Glutamatergic neuron (in vitro differentiated cells): Measurements from ENCODE around the gene FBXO44. TPM values are rescaled to one million over a fixed set of nuclear protein-coding genes. Genes with fewer than 3 reads are reported as not detected.
A peak's percentile ranks its signal among the peaks of the same experiment; 100 is the strongest.

Experiments
- DNase-seq: peaks from one replicate; pipeline ENCODE4 v3.0.0; 2022
- H3K27ac Mint-ChIP-seq: one replicate; pipeline ENCODE4 v1.8.0; 2020; ENCODE audit warnings: mild to moderate bottlenecking, mixed read lengths, inconsistent platforms; ENCODE audit not compliant: unreplicated experiment
- H3K27me3 Mint-ChIP-seq: one replicate; pipeline ENCODE4 v1.8.0; 2020; ENCODE audit warnings: mild to moderate bottlenecking, moderate library complexity, mixed read lengths, inconsistent platforms; ENCODE audit not compliant: unreplicated experiment
- H3K36me3 Mint-ChIP-seq: one replicate; pipeline ENCODE4 v1.8.0; 2020; ENCODE audit warnings: mild to moderate bottlenecking, mixed read lengths, inconsistent platforms; ENCODE audit not compliant: unreplicated experiment
- H3K4me1 Mint-ChIP-seq: one replicate; pipeline ENCODE4 v1.8.0; 2020; ENCODE audit warnings: mild to moderate bottlenecking, low read depth, mixed read lengths, inconsistent platforms; ENCODE audit not compliant: unreplicated experiment
- H3K4me3 Mint-ChIP-seq: one replicate; pipeline ENCODE4 v1.8.0; 2020; ENCODE audit warnings: mild to moderate bottlenecking, mixed read lengths, inconsistent platforms; ENCODE audit not compliant: unreplicated experiment
- H3K9me3 Mint-ChIP-seq: one replicate; pipeline ENCODE4 v1.8.0; 2020; ENCODE audit warnings: mild to moderate bottlenecking, moderate library complexity, mixed read lengths, inconsistent platforms; ENCODE audit not compliant: unreplicated experiment
- total RNA-seq: library from RNA; stranded (reverse); fragmentation: NEBNext Ultra II Directional; extraction: Animal tissue kit (Norgen Biotek cat#: 25700); gene quantifications from one replicate; pipeline ENCODE4 v1.2.1, GENCODE V29; 2021; ENCODE audit not compliant: unreplicated experiment
- TF ChIP-seq, protein P1 (sequence below): fragments of 200-600 bp; sonication (generic); IDR thresholded peaks from one replicate; pipeline ENCODE4 v1.5.0; 2021; ENCODE audit not compliant: partially characterized antibody, unreplicated experiment

Gene FBXO44
- total RNA-seq, 1 donor from 2014 or later, result 51.7 TPM

DNA sequence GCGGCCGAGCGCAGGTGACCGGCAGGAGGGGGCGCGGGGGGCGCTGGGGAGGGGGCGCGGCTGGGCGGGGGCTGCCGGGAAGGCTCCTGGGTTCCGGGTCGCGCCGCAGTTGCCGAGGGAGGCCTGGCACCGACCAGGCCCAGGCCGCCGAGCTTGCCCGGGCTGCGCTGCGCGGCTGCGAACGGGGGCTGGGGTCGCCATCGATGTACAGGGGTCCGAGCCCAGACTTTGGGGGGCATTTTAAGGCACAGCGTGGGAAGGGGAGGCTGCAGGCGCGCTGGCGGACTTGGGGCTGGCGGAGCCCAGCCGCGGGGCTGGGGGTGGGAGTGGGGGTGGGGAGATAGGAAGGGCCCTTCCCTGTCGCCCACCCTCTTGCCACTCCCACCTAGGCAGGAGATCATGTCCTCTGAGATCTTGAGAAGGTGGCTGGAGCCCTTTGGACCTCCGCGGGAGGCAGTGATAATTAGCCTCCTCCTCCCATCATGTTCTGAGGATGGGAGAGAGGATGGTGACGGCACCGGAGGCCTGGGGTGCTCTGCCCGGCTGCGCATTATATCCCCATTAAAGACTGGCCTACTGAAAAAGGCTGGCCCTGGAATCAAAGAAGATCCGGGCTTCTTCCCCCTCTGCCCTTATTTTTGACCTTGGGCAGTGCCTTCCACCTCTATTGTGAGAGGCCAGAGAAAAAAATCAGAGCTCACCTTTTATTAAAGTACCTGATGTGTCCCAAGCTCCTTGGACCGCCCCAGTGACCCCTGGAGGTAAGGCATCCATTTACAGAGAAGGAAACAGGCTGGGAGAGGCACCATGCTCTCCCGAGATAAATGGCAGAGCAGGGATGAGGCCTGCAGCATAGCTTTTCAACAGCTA, 497 bp downstream of the FBXO44 start:
- TF ChIP-seq, protein P1, sequence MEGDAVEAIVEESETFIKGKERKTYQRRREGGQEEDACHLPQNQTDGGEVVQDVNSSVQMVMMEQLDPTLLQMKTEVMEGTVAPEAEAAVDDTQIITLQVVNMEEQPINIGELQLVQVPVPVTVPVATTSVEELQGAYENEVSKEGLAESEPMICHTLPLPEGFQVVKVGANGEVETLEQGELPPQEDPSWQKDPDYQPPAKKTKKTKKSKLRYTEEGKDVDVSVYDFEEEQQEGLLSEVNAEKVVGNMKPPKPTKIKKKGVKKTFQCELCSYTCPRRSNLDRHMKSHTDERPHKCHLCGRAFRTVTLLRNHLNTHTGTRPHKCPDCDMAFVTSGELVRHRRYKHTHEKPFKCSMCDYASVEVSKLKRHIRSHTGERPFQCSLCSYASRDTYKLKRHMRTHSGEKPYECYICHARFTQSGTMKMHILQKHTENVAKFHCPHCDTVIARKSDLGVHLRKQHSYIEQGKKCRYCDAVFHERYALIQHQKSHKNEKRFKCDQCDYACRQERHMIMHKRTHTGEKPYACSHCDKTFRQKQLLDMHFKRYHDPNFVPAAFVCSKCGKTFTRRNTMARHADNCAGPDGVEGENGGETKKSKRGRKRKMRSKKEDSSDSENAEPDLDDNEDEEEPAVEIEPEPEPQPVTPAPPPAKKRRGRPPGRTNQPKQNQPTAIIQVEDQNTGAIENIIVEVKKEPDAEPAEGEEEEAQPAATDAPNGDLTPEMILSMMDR, result no peak
- Mint-ChIP-seq H3K4me3 (peak overlapping the region; percentile 82), H3K27me3 (peaks cover 10% of the 10 kb centered on the region), H3K27ac (peak overlapping the region; percentile 28), H3K9me3 (peaks cover 6% of the 10 kb centered on the region), H3K36me3 (no peaks in the 10 kb centered on the region), H3K4me1 (peaks cover 9% of the 10 kb centered on the region)
- no peak for DNase-seq

DNA sequence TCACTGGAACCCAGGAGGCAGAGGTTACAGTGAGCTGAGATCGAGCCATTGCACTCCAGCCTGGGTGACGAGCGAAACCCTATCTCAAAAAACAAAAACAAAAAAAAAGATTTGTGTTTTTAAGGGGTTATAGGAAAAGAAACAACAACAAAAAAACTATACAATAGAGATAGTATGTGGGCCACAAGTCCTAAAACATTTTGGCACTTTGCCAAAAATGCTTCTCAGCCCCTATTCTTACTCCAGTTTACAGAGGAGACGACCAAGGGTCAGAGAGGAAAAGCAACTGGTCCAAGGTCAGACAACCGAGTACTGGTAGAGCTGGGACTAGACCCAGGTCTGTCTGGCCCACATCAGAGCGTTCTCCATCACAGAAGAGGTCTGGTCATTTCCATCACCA, 3.0 kb downstream of the FBXO44 start:
- Mint-ChIP-seq H3K9me3 (peaks cover 2% of the 10 kb centered on the region), H3K4me1 (peaks cover 2% of the 10 kb centered on the region), H3K27me3 (peaks cover 7% of the 10 kb centered on the region), H3K27ac (no peak overlapping the region), H3K36me3 (no peaks in the 10 kb centered on the region), H3K4me3 (no peak overlapping the region)
- TF ChIP-seq, protein P1, result no peak
- no peak for DNase-seq

DNA sequence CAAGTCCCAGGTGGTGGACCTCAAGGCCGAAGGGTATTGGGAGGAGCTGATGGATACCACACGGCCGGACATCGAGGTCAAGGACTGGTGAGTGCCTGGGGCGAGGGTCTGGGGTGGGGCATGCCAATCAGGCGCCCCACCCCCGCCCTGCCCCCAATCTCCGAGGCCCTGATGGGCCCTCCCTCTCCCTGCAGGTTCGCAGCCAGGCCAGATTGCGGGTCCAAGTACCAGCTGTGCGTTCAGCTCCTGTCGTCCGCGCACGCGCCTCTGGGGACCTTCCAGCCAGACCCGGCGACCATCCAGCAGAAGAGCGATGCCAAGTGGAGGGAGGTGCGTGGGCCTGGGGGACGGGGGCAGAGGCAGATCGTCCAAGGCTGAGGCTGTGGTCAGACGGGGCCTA, 3.9 kb downstream of the FBXO44 start:
- H3K9me3 Mint-ChIP-seq, result peaks cover 2% of the 10 kb centered on the region
- no peak overlapping the region for H3K4me3 Mint-ChIP-seq
- no peaks in the 10 kb centered on the region for H3K36me3 Mint-ChIP-seq
- TF ChIP-seq, protein P1, result no peak
- no peak overlapping the region for H3K27ac Mint-ChIP-seq
- no peaks in the 10 kb centered on the region for H3K4me1 Mint-ChIP-seq
- H3K27me3 Mint-ChIP-seq, result peaks cover 7% of the 10 kb centered on the region
- no peak for DNase-seq

- no peak for DNase-seq
- peaks cover 2% of the 10 kb centered on the region for H3K9me3 Mint-ChIP-seq
- no peak overlapping the region for H3K4me3 Mint-ChIP-seq
- no peak overlapping the region for H3K27ac Mint-ChIP-seq
- no peaks in the 10 kb centered on the region for H3K36me3 Mint-ChIP-seq
- peaks cover 7% of the 10 kb centered on the region for H3K27me3 Mint-ChIP-seq
- H3K4me1 Mint-ChIP-seq, result no peaks in the 10 kb centered on the region
- TF ChIP-seq, protein P1, result no peak
These were observed 5.1 kb downstream of the FBXO44 start for GRCh38 chr1:11659748-11660147.

GRCh38 chr1:11661103-11661502, 6.4 kb downstream of the FBXO44 start:
- TF ChIP-seq, protein P1, result no peak
- peaks cover 6% of the 10 kb centered on the region for H3K27me3 Mint-ChIP-seq
- no peaks in the 10 kb centered on the region for H3K36me3 Mint-ChIP-seq
- no peaks in the 10 kb centered on the region for H3K9me3 Mint-ChIP-seq
- no peak overlapping the region for H3K27ac Mint-ChIP-seq
- no peak overlapping the region for H3K4me3 Mint-ChIP-seq
- no peaks in the 10 kb centered on the region for H3K4me1 Mint-ChIP-seq
- no peak for DNase-seq
